Gastrocnemius medialis (tissue), 4 donors: ENCODE results near the gene DMAC1. TPM values are rescaled to one million over a fixed set of nuclear protein-coding genes. Genes with fewer than 3 reads are reported as not detected.

Experiments
- ATAC-seq, 2 donors: fragments of 150-250 bp; one replicate each; pipeline ENCODE4 v1.9.1; 2016
- DNase-seq, 2 donors: peaks; one replicate each; pipeline ENCODE4 v3.0.0-alpha.2; 2019
- H3K27ac ChIP-seq, 4 donors: fragments of 200-600 bp; sonication (generic); 1 replicate in 1 of 4; 2 replicates in 3 of 4; pipeline ENCODE4 v1.5.1; 2016 to 2018; ENCODE audit warnings: mild to moderate bottlenecking in 2 of 4, moderate library complexity in 1 of 4
- H3K27me3 ChIP-seq, 3 donors: fragments of 200-600 bp; sonication (generic) in 2 of 3; 1 replicate in 1 of 3; 2 replicates in 2 of 3; pipeline versions ENCODE4 v1.5.1 to v1.6.0; 2016 to 2019; ENCODE audit warnings: mild to moderate bottlenecking in 1 of 3, moderate library complexity in 1 of 3
- H3K36me3 ChIP-seq, 2 donors: fragments of 200-600 bp; sonication (generic) in 1 of 2; one replicate each; pipeline ENCODE4 v1.5.1; 2017 to 2018
- H3K4me1 ChIP-seq, 2 donors: fragments of 200-600 bp; sonication (generic) in 1 of 2; one replicate each; pipeline ENCODE4 v1.5.1; 2016 to 2017; ENCODE audit warnings: mild to moderate bottlenecking in 2 of 2
- H3K4me3 ChIP-seq, 4 donors: fragments of 200-600 bp; sonication (generic) in 3 of 4; 1 replicate in 1 of 4; 2 replicates in 3 of 4; pipeline ENCODE4 v1.5.1; 2016 to 2019; ENCODE audit warnings: mild to moderate bottlenecking in 2 of 4
- H3K9me3 ChIP-seq, 3 donors: fragments of 200-600 bp; sonication (generic) in 2 of 3; 1 replicate in 1 of 3; 2 replicates in 2 of 3; pipeline ENCODE4 v1.5.1; 2016 to 2019
- POLR2A ChIP-seq, 2 donors: fragments of 450-650 bp; IDR thresholded peaks; one replicate each; pipeline ENCODE4 v1.6.1; 2017; ENCODE audit warnings: antibody characterized with exemption in 2 of 2, mild to moderate bottlenecking in 2 of 2, moderate library complexity in 2 of 2
- in situ Hi-C, 4 donors: fragments of 200-750 bp; cut with MboI; loops; one replicate each; pipeline versions ENCODE4 v1.15.0 to v1.8.0; 2017; ENCODE audit warnings: low sequenced_read_pairs in 4 of 4
- intact Hi-C: fragments of 100-400 bp; cut with DNase I; formaldehyde crosslinking; loops from one replicate; pipeline ENCODE4 v1.15.1; 2023; ENCODE audit warnings: low total_unique reads
- total RNA-seq, 4 donors: library from RNA; depleted of rRNA; stranded (reverse); fragments of >200 nt; gene quantifications; one replicate each; pipeline versions ENCODE4 v1.1.0 to v1.2.3, GENCODE V29; 2016
- TF ChIP-seq, protein P1 (sequence below), 5 experiments: fragments of 450-650 bp in 3 of 5; fragments of 200-600 bp in 2 of 5; sonication (generic) in 2 of 5; IDR thresholded peaks in 4 of 5; conservative IDR thresholded peaks in 1 of 5; 1 replicate in 4 of 5; 2 replicates in 1 of 5; pipeline ENCODE4 v1.5.1; 2016 to 2019; ENCODE audit warnings: antibody characterized with exemption in 5 of 5, mild to moderate bottlenecking in 3 of 5, moderate library complexity in 3 of 5

The DMAC1 gene
- total RNA-seq, 4 donors from 2014 or later: 15.6 to 23.4 (median 21.2) TPM

DNA sequence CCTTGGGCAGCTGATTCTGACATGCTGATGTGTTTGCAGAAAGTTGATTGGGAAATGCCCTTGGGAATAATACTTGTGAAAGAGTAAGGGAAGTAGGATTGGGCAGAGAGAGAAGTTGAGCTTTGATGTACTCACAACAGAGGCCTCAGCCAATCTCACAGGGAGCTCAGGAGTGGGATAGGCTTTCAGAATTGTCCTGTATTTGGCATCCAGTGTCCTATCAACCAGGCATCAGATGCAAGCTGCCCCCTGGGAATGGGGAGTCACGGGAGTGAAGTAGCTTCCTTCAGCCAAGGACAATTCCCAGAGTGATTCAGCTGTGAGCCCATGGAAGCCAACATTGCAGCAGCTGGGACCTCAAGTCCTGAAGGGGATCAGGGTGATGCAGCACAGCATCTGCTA lies 39.6 kb downstream of the DMAC1 start:
- Histone ChIP-seq H3K4me1 (no peaks in the 10 kb centered on the region), H3K9me3 (no peaks in the 10 kb centered on the region), H3K4me3 (no peak overlapping the region), H3K27ac (no peak overlapping the region), H3K36me3 (no peaks in the 10 kb centered on the region), H3K27me3 (no peaks in the 10 kb centered on the region)
- in situ Hi-C loops (no loop called here), intact Hi-C loops (no loop called here)
- ATAC-seq (peak; percentile 56 to 75), DNase-seq (peak; percentile 4 to 14)
- no peak for TF ChIP-seq POLR2A (IDR thresholded peaks at IDR 0.05)
- TF ChIP-seq, protein P1, sequence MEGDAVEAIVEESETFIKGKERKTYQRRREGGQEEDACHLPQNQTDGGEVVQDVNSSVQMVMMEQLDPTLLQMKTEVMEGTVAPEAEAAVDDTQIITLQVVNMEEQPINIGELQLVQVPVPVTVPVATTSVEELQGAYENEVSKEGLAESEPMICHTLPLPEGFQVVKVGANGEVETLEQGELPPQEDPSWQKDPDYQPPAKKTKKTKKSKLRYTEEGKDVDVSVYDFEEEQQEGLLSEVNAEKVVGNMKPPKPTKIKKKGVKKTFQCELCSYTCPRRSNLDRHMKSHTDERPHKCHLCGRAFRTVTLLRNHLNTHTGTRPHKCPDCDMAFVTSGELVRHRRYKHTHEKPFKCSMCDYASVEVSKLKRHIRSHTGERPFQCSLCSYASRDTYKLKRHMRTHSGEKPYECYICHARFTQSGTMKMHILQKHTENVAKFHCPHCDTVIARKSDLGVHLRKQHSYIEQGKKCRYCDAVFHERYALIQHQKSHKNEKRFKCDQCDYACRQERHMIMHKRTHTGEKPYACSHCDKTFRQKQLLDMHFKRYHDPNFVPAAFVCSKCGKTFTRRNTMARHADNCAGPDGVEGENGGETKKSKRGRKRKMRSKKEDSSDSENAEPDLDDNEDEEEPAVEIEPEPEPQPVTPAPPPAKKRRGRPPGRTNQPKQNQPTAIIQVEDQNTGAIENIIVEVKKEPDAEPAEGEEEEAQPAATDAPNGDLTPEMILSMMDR (IDR thresholded peaks at IDR 0.05 in 4 of 5, conservative IDR thresholded peaks at IDR 0.05 in 1 of 5): no peak

DNA sequence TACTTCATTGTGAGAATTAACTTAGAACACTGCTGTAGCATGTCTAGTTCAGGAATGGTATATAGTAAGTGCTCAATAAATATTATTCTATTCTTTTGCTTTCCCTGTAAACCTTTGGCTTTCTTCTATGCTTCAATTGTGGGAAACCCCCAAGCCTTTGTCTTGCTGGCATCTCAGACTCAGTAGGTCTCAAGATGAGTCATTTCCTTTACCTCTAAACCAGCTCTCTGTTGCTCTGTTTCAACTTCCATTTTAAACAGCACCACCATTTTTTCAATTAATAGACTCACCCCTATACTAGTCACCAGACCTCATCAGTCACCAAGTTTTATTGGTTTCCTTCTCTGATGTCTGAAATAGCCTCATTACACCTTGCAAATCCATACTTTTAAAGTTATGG lies 43.5 kb downstream of the DMAC1 start:
- Histone ChIP-seq H3K4me1 (no peaks in the 10 kb centered on the region), H3K27me3 (no peaks in the 10 kb centered on the region), H3K4me3 (no peak overlapping the region), H3K9me3 (no peaks in the 10 kb centered on the region), H3K36me3 (no peaks in the 10 kb centered on the region), H3K27ac (no peak overlapping the region)
- ATAC-seq: no peak
- no peak for TF ChIP-seq POLR2A (IDR thresholded peaks at IDR 0.05)
- TF ChIP-seq, protein P1 (IDR thresholded peaks at IDR 0.05 in 4 of 5, conservative IDR thresholded peaks at IDR 0.05 in 1 of 5): no peak
- in situ Hi-C loops (loop anchor here in 1 of 4 donors (10.0 kb wide), 1 partner anchor 61 kb away; no protein-coding TSS in a partner anchor), intact Hi-C loops (no loop called here)
- no peak for DNase-seq

DNA sequence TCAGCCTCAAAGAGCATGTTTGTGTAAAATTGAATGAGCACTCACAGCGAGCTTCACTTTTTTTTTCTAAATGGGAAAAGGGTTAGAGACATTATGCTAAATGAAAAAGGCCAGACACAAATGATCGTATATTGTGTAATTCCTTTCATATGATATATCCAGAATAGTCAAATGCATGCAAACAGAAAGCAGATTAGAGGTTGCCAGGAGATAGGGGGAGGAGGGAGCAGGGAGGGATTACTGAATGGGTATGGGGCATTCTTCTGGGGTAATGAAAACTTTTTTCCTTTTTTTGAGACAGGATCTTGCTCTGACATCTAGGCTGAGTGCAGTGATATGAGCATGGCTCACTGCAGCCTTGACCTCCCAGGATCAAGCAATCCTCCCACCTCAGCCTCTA lies 47.1 kb downstream of the DMAC1 start:
- H3K36me3 ChIP-seq: no peaks in the 10 kb centered on the region
- intact Hi-C loops (no loop called here), in situ Hi-C loops (loop anchor here in 1 of 4 donors (10.0 kb wide), 1 partner anchor 58 kb away; no protein-coding TSS in a partner anchor)
- TF ChIP-seq POLR2A (IDR thresholded peaks at IDR 0.05): no peak
- TF ChIP-seq, protein P1 (IDR thresholded peaks at IDR 0.05 in 4 of 5, conservative IDR thresholded peaks at IDR 0.05 in 1 of 5): no peak
- H3K9me3 ChIP-seq: no peaks in the 10 kb centered on the region
- no peak overlapping the region for H3K27ac ChIP-seq
- DNase-seq (no peak), ATAC-seq (no peak)
- no peaks in the 10 kb centered on the region for H3K27me3 ChIP-seq
- H3K4me3 ChIP-seq: no peak overlapping the region
- no peaks in the 10 kb centered on the region for H3K4me1 ChIP-seq
